Keratinocyte (primary cell): ENCODE measurements around the gene NR3C2.

ENCODE experiments used
- CTCF ChIP-seq, 3 experiments: IDR thresholded peaks in 1 of 3; conservative IDR thresholded peaks in 1 of 3; optimal IDR thresholded peaks in 1 of 3; 2 replicates in 2 of 3; 3 replicates in 1 of 3; pipeline versions ENCODE3 to v1.5.1; 2011; ENCODE audit warnings: low read length in 3 of 3, mild to moderate bottlenecking in 3 of 3, moderate library complexity in 2 of 3, control low read depth in 1 of 3, inconsistent platforms in 1 of 3; ENCODE audit not compliant: insufficient read depth in 2 of 3; ENCODE audit errors: extremely low read depth in 1 of 3
- EZH2 ChIP-seq: IDR thresholded peaks from one replicate; pipeline ENCODE4 v1.6.1; 2012; ENCODE audit warnings: inconsistent platforms, mild to moderate bottlenecking, low read length, moderate library complexity

DNA sequence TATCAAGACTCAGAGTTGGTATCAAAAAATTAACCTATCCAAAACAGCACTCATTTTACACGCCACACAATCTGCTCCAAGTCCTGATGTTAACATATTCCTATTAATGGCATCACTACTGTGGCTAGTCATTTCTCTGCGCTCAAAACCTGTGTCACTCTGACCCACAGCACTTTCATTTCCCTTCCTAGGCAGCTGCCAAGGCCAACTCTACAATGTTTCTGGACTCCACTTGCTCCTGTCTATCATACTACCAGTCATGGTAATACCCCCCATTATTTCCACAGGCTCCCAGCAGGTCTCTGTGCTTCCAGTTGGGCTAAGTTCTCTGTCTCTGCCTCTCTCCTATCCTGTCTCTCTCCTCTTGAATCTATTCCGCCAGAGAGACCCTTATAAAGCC is 323.6 kb downstream of the NR3C2 start:
- TF ChIP-seq CTCF (optimal IDR thresholded peaks at IDR 0.05 in 1 of 3, IDR thresholded peaks at IDR 0.05 in 1 of 3, conservative IDR thresholded peaks at IDR 0.05 in 1 of 3; ENCODE audit: extremely low read depth in 1 of 3, insufficient read depth in 2 of 3, low read length in 3 of 3) (no peak), EZH2 (no peak)
